GM12878 (cell line): ENCODE results near the gene SHISA6.

Experiments used
- CTCF ChIP-seq, 3 experiments: IDR thresholded peaks in 2 of 3; conservative IDR thresholded peaks in 1 of 3; 2 replicates each; pipeline ENCODE4 v1.5.1; 2011; ENCODE audit warnings: low read depth in 3 of 3, low read length in 3 of 3, mild to moderate bottlenecking in 3 of 3, control low read depth in 2 of 3, moderate library complexity in 2 of 3, inconsistent platforms in 1 of 3, mixed read lengths in 1 of 3; ENCODE audit not compliant: control insufficient read depth in 2 of 3, insufficient read depth in 1 of 3; ENCODE audit errors: extremely low read depth in 1 of 3
- MYC ChIP-seq: IDR thresholded peaks from 2 replicates; pipeline ENCODE4 v1.6.1; 2011; ENCODE audit warnings: mild to moderate bottlenecking, low read length, moderate library complexity, inconsistent platforms; ENCODE audit not compliant: insufficient read depth, insufficient replicate concordance, insufficient read length, severe bottlenecking
- POLR2A ChIP-seq: IDR thresholded peaks from 2 replicates; pipeline ENCODE4 v1.6.1; 2011; ENCODE audit warnings: low read depth, mild to moderate bottlenecking, low read length
- POLR2AphosphoS5 ChIP-seq: IDR thresholded peaks from 2 replicates; pipeline ENCODE4 v1.6.1; 2011; ENCODE audit warnings: mild to moderate bottlenecking, low read length, inconsistent platforms
- ZNF384 ChIP-seq: IDR thresholded peaks from 2 replicates; pipeline ENCODE4 v1.6.1; 2012; ENCODE audit warnings: low read depth, mild to moderate bottlenecking, low read length, improper control_type of control experiment, borderline replicate concordance
- ZNF592 ChIP-seq: fragments of 450-650 bp; IDR thresholded peaks from 2 replicates; pipeline ENCODE4 v1.6.1; 2017; ENCODE audit warnings: mild to moderate bottlenecking, moderate library complexity

- TF ChIP-seq POLR2AphosphoS5, result no peak
- no peak for TF ChIP-seq ZNF592
- TF ChIP-seq CTCF (IDR thresholded peaks at IDR 0.05 in 2 of 3, conservative IDR thresholded peaks at IDR 0.05 in 1 of 3; ENCODE audit: control insufficient read depth in 2 of 3, extremely low read depth in 1 of 3, insufficient read depth in 1 of 3, low read depth in 3 of 3, low read length in 3 of 3), result no peak
- TF ChIP-seq MYC, result no peak
- no peak for TF ChIP-seq POLR2A
- TF ChIP-seq ZNF384, result no peak
Measured at GRCh38 chr17:11221721-11222120, 19.3 kb upstream of the SHISA6 start.
